ENCODE measurements around the gene COL18A1.

COL18A1 gene

DNA sequence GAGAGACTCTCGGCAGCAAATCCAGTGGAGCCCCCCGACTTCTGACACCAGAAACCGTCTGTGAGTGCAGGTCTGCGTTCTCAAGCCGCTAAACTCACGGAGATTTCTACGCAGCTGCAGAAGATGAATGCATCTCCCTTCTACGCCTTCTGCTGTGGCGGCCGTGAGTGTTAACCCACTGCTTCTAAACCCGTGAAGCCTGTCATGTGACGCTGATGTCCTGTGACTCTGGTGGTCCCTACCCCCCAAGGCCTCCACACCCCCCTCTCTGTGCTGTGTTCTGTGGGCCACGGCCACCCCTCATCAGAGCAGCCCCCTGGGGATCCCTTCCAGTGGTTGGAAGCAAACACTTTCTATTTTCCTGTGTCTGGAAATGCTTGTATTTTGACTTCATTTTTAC, 33.9 kb upstream of the COL18A1 start:
- H3K9me3 ChIP-seq (ENCODE audit: low read length), result no peaks in the 10 kb centered on the region
- H3K4me3 ChIP-seq (ENCODE audit: low read depth in 1 of 2, low read length in 2 of 2), result no peak overlapping the region
- H3K27me3 ChIP-seq (ENCODE audit: control insufficient read depth in 1 of 2, insufficient read depth in 2 of 2, low read length in 2 of 2), result peaks cover 0 to 8% of the 10 kb centered on the region in 2 donors
- no peaks in the 10 kb centered on the region for H3K4me1 ChIP-seq (ENCODE audit: insufficient read depth, low read length)
- H3K36me3 ChIP-seq (ENCODE audit: insufficient read depth, low read length), result no peaks in the 10 kb centered on the region
- H3K9ac ChIP-seq (ENCODE audit: low read length), result no peak overlapping the region
- no peak overlapping the region for H3K27ac ChIP-seq (ENCODE audit: low read depth, low read length)

DNA sequence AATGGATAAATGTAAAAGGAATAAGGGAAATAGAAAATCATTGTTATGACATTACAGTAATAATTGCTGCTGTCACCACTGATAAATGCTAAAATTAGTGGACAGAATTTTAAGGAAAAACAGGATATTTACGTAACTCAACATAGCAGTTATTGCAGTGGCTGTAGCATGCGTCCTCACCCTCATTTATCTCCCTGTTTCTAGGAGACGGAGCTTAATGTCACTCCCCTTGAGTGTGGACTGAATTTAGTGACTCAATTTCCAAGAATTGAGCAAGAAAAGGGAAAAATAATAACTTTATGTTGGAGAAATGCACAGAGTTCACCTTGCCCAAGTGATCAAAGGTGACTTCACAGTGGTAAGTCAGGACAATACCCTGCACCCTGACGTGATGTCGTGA, 33.3 kb upstream of the COL18A1 start:
- H3K9ac ChIP-seq (ENCODE audit: low read length), result no peak overlapping the region
- no peaks in the 10 kb centered on the region for H3K4me1 ChIP-seq (ENCODE audit: insufficient read depth, low read length)
- H3K27me3 ChIP-seq (ENCODE audit: control insufficient read depth in 1 of 2, insufficient read depth in 2 of 2, low read length in 2 of 2), result peaks cover 0 to 8% of the 10 kb centered on the region in 2 donors
- no peak overlapping the region for H3K4me3 ChIP-seq (ENCODE audit: low read depth in 1 of 2, low read length in 2 of 2)
- no peak overlapping the region for H3K27ac ChIP-seq (ENCODE audit: low read depth, low read length)
- no peaks in the 10 kb centered on the region for H3K9me3 ChIP-seq (ENCODE audit: low read length)
- H3K36me3 ChIP-seq (ENCODE audit: insufficient read depth, low read length), result no peaks in the 10 kb centered on the region

DNA sequence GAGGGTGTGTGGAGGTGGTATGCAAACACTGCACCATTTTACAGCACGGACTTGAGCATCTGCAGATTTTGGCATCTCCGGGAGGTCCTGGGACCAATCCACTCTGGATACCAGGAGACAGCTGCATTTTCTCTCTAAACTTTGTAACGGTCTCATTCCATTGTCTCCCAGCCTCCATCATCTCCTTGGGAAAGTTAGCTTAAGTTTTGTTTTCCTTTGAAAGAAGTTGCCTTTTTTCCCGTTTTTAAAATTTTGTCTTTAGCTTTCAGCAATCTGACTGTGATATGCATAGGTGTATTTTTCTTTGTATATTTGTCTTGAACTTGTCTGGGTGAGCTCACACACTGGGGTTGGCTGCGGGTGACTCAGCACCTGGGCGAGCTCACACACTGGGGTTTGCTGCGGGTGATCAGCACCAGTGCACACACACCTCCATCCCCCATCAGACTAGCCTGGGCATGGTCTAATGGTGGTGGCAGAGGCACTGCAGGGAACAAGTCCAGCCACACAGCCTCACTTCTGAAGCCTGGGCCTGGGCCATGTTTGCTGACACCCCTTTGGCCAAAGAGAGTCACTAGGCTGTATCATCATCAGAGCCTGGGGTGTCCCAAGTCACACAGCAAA, 32.1 kb upstream of the COL18A1 start:
- no peaks in the 10 kb centered on the region for H3K9me3 ChIP-seq (ENCODE audit: low read length)
- no peak overlapping the region for H3K9ac ChIP-seq (ENCODE audit: low read length)
- no peaks in the 10 kb centered on the region for H3K36me3 ChIP-seq (ENCODE audit: insufficient read depth, low read length)
- no peaks in the 10 kb centered on the region for H3K4me1 ChIP-seq (ENCODE audit: insufficient read depth, low read length)
- H3K27me3 ChIP-seq (ENCODE audit: control insufficient read depth in 1 of 2, insufficient read depth in 2 of 2, low read length in 2 of 2), result peaks cover 0 to 8% of the 10 kb centered on the region in 2 donors
- H3K27ac ChIP-seq (ENCODE audit: low read depth, low read length), result no peak overlapping the region
- no peak overlapping the region for H3K4me3 ChIP-seq (ENCODE audit: low read depth in 1 of 2, low read length in 2 of 2)

DNA sequence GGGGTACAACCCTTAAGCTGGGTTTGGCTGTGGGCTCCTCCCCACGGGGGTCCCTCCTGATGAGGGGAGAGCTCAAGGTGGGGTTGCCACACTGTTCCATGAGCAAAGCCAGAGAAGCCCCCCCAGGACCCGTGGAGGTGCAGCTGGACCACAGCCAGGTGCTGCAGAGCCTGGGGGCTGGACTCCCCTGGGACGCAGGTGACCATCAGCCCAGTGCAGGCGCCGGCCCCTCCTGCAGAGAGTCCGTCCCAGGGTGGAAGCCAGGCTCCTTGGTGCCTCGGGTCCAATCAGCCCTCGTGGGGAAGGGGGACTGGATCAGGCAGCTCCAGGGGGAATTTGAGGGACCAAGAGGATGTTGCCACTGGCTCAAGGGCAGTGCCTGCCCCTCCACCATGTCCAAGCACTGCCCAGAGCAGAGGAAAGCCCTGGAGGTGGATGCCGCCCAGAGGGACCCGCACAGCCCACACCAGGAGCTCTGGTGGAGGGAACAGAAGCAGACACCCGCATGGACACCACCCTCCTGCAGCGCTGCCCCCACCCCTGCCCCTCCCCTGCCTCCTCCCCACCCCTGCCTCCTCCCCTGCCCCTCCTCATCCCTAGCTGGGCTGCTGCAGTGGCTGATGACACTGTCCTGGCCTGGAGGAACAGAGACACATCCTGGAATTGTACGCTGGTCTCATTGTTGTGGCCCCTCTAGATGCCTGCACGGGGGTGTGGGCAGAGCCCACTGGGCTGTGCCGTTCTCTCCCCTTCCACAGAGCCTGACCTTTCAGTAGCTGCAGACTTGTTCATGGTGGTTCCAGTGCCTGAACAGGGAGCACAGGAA, 30.8 kb upstream of the COL18A1 start:
- Histone ChIP-seq H3K9me3 (ENCODE audit: low read length) (no peaks in the 10 kb centered on the region), H3K4me3 (ENCODE audit: low read depth in 1 of 2, low read length in 2 of 2) (no peak overlapping the region), H3K9ac (ENCODE audit: low read length) (no peak overlapping the region), H3K36me3 (ENCODE audit: insufficient read depth, low read length) (no peaks in the 10 kb centered on the region), H3K4me1 (ENCODE audit: insufficient read depth, low read length) (no peaks in the 10 kb centered on the region), H3K27ac (ENCODE audit: low read depth, low read length) (no peak overlapping the region), H3K27me3 (ENCODE audit: control insufficient read depth in 1 of 2, insufficient read depth in 2 of 2, low read length in 2 of 2) (peaks cover 0 to 8% of the 10 kb centered on the region in 2 donors)

DNA sequence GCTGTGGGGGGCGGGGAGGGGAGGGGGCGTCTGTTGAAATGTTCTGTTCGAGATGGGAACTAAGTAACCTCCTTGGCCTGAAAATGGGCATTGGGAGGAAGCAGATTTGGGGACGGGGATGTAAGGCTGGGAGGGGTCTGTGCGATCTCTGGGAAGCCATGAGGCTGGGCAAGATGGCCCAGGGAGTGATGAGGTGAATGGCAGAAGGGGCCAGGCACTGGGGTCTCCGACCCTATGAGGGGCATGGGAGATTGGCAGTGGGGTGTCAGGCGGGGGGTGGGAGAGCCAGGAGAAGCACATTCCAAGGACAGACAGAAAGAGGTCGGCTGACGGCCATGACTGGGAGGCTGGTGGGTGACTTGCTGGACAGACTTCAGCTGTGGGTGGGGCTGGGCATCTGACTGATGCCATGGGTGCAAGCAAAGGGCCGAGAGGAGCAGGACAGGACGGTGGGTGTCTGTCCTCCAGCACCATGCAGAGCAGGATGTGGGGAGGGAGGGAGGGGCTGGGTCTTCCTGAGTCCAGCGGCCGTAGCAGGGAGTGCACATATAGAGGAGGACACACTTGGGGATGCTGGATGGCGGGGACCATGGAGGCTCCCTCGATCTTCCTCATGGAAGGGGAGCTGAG, 30.0 kb upstream of the COL18A1 start:
- Histone ChIP-seq H3K9ac (ENCODE audit: low read length) (no peak overlapping the region), H3K9me3 (ENCODE audit: low read length) (no peaks in the 10 kb centered on the region), H3K4me1 (ENCODE audit: insufficient read depth, low read length) (no peaks in the 10 kb centered on the region), H3K27me3 (ENCODE audit: control insufficient read depth in 1 of 2, insufficient read depth in 2 of 2, low read length in 2 of 2) (peaks cover 0 to 8% of the 10 kb centered on the region in 2 donors), H3K4me3 (ENCODE audit: low read depth in 1 of 2, low read length in 2 of 2) (no peak overlapping the region), H3K27ac (ENCODE audit: low read depth, low read length) (no peak overlapping the region), H3K36me3 (ENCODE audit: insufficient read depth, low read length) (no peaks in the 10 kb centered on the region)

DNA sequence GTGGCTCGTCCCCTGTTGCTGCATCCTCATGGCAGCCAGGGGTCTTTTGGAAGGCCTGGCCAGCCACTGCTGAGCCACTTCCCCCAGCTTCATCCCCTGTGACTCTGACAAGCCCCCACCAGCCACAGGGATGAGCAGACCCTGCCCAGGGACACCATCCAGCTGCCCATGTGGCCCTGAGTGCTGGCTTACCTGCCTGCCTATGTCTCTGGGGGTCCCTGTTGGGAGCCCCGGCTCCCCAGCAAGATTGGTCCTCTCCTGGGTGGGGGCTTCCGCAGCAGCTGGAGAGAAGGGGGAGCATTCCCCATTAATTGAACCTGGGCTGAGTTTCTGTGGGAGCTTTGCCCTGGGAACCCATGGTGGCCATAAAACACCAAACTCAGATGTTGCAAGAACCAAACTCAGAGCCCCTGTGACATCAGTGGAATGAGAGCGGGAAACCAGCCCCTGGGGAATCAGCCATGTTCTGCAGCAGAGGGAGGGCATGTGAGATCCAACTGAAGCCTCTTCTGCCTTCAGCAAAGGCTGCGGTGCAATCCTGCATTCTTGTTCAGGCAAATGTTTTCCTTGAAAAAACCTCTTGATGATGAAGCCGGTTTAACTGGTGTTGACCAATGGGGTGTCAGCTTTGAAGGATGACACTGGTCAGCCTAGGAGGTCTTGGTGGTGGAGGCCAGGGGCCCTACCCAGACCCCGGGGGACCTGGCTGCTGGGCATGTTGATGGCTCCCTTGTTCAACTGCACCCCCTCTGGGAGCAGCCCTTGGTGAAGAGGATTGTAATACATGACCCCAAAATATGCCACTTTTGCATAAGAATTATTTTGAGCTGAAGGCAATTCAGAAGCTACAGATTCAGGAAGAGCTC, 28.3 kb upstream of the COL18A1 start:
- no peak overlapping the region for H3K27ac ChIP-seq (ENCODE audit: low read depth, low read length)
- H3K36me3 ChIP-seq (ENCODE audit: insufficient read depth, low read length), result no peaks in the 10 kb centered on the region
- no peaks in the 10 kb centered on the region for H3K4me1 ChIP-seq (ENCODE audit: insufficient read depth, low read length)
- peaks cover 0 to 8% of the 10 kb centered on the region in 2 donors for H3K27me3 ChIP-seq (ENCODE audit: control insufficient read depth in 1 of 2, insufficient read depth in 2 of 2, low read length in 2 of 2)
- no peak overlapping the region for H3K4me3 ChIP-seq (ENCODE audit: low read depth in 1 of 2, low read length in 2 of 2)
- H3K9ac ChIP-seq (ENCODE audit: low read length), result no peak overlapping the region
- H3K9me3 ChIP-seq (ENCODE audit: low read length), result no peaks in the 10 kb centered on the region

DNA sequence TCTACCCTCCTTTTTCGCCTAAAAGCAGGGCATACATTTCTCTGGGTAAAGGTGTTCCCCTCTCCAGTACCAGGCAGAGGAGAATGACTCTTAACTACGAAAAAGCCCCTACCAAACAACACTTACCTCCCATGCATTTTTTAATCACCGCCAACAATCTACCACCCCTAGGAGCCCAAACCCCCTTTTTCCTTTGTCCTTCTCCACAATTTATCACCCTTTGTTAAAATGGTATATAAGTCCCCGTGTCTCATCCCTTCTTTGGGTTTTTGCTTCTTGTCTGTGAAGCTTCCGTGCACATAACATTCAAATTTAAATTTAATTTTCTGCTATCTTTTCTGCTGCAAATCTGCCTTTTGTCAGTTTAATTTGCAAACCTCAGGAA, 27.6 kb upstream of the COL18A1 start:
- no peaks in the 10 kb centered on the region for H3K4me1 ChIP-seq (ENCODE audit: insufficient read depth, low read length)
- H3K9ac ChIP-seq (ENCODE audit: low read length), result no peak overlapping the region
- peaks cover 0 to 8% of the 10 kb centered on the region in 2 donors for H3K27me3 ChIP-seq (ENCODE audit: control insufficient read depth in 1 of 2, insufficient read depth in 2 of 2, low read length in 2 of 2)
- no peak overlapping the region for H3K27ac ChIP-seq (ENCODE audit: low read depth, low read length)
- H3K9me3 ChIP-seq (ENCODE audit: low read length), result no peaks in the 10 kb centered on the region
- no peak overlapping the region for H3K4me3 ChIP-seq (ENCODE audit: low read depth in 1 of 2, low read length in 2 of 2)
- no peaks in the 10 kb centered on the region for H3K36me3 ChIP-seq (ENCODE audit: insufficient read depth, low read length)

DNA sequence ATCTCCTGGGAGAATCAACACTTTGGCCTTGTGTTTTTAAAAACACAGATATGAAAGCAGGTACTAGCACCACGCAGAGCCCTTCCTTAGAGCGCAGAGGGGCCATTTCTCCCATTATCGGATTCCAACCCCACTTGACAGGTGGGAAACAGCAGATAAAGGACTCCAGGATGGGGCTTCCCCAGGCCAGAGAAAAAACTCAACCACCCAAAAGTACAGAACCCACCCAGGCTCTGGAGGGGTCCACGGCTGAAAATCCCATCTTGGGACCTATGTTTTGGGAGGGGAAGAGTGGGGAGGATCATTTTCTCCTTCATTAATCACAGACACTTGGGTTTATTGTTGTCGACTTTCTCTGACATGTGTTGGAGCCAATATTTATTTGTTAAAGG, 27.1 kb upstream of the COL18A1 start:
- Histone ChIP-seq H3K36me3 (ENCODE audit: insufficient read depth, low read length) (no peaks in the 10 kb centered on the region), H3K27me3 (ENCODE audit: control insufficient read depth in 1 of 2, insufficient read depth in 2 of 2, low read length in 2 of 2) (peaks cover 0 to 8% of the 10 kb centered on the region in 2 donors), H3K9ac (ENCODE audit: low read length) (no peak overlapping the region), H3K27ac (ENCODE audit: low read depth, low read length) (no peak overlapping the region), H3K4me1 (ENCODE audit: insufficient read depth, low read length) (no peaks in the 10 kb centered on the region), H3K4me3 (ENCODE audit: low read depth in 1 of 2, low read length in 2 of 2) (no peak overlapping the region), H3K9me3 (ENCODE audit: low read length) (no peaks in the 10 kb centered on the region)

DNA sequence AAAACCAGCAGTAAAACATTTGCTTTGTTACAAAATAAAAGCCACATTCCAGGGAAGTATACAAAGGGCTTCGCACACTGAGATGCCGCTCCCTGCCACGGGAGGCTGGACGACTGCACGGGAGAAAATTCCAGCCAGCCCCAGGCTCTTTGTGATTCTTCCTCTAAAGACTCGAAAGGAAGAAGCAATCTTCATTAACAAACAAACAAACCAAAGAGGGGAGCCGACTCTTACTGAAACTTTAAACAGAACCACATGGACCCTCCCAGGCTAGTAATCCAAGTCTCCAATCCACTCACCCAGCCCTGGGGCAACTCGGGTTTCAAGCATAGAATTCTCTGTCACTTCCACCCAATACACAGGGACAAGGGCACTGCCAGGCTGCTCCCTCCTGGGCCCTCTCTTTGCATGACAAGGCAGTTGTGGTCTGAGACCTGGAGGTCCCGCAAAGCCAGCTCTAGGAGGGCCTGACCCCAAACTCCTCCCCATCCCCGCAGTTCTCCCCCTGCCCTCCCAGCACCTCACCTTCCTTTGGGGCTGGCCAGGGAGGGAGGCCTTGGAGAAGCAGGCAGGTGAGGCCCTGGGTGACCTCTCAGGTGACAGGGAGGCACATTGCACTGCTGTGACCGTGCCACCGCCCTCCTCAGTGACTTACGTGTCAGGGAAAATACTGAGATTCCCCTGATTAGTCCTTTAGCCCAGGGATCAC, 26.6 kb upstream of the COL18A1 start:
- no peaks in the 10 kb centered on the region for H3K9me3 ChIP-seq (ENCODE audit: low read length)
- H3K36me3 ChIP-seq (ENCODE audit: insufficient read depth, low read length), result no peaks in the 10 kb centered on the region
- peaks cover 0 to 8% of the 10 kb centered on the region in 2 donors for H3K27me3 ChIP-seq (ENCODE audit: control insufficient read depth in 1 of 2, insufficient read depth in 2 of 2, low read length in 2 of 2)
- H3K27ac ChIP-seq (ENCODE audit: low read depth, low read length), result no peak overlapping the region
- H3K9ac ChIP-seq (ENCODE audit: low read length), result no peak overlapping the region
- H3K4me3 ChIP-seq (ENCODE audit: low read depth in 1 of 2, low read length in 2 of 2), result no peak overlapping the region
- H3K4me1 ChIP-seq (ENCODE audit: insufficient read depth, low read length), result no peaks in the 10 kb centered on the region

DNA sequence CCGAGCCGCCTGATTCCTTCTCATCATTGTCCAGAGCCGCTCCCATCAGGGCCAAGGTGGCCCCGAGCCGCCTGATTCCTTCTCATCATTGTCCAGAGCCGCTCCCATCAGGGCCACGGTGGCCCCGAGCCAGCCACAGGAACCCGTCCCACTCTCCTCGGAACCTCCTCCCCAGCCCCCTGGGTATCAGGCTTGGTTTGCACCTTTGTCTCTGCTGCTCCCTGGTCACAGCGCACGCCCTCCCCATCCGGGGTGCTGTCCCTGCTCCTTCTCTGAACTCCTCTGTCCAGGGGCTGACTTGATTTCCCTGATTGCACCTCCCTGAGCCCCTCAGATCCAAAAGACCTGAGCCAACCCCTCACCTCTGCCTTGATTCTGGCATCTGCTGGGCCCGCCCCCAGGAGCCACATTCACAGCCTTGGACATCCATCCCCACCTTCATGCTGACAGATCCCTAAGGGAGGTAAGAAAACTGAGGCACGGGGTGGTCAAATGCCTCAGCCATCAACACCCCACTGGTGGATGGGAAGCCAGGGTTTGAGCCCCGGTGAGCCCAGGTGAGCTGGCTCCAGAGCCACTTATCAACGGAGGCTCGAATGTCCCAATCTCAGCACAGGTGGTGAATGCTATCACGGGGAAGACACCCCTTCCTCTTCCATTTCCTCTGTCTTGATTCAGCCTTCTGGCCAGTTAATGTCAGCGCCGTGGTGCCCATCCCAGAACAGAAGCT, 25.6 kb upstream of the COL18A1 start:
- Histone ChIP-seq H3K27me3 (ENCODE audit: control insufficient read depth in 1 of 2, insufficient read depth in 2 of 2, low read length in 2 of 2) (no peaks in the 10 kb centered on the region), H3K4me3 (ENCODE audit: low read depth in 1 of 2, low read length in 2 of 2) (no peak overlapping the region), H3K4me1 (ENCODE audit: insufficient read depth, low read length) (no peaks in the 10 kb centered on the region), H3K9me3 (ENCODE audit: low read length) (no peaks in the 10 kb centered on the region), H3K36me3 (ENCODE audit: insufficient read depth, low read length) (no peaks in the 10 kb centered on the region), H3K27ac (ENCODE audit: low read depth, low read length) (no peak overlapping the region), H3K9ac (ENCODE audit: low read length) (no peak overlapping the region)
